IPS-20b (cell line): Measurements from ENCODE around the gene CLDN14.
"Not testable (repeated sequence)": the region's sequence is repeated elsewhere in the genome, so short reads cannot be mapped to it uniquely, and the experiment has no call there.

Experiments
- H3K27ac ChIP-seq: one replicate; pipeline ENCODE4 v1.5.1; 2013; ENCODE audit warnings: low read length
- H3K27me3 ChIP-seq: 2 replicates; pipeline ENCODE4 v1.6.1; 2013; ENCODE audit warnings: mild to moderate bottlenecking, low read length, inconsistent platforms; ENCODE audit not compliant: insufficient read depth
- H3K36me3 ChIP-seq: 2 replicates; pipeline ENCODE4 v1.6.1; 2013; ENCODE audit warnings: low read depth, mild to moderate bottlenecking, inconsistent platforms, low read length, moderate library complexity; ENCODE audit not compliant: insufficient read depth
- H3K4me1 ChIP-seq: 2 replicates; pipeline ENCODE4 v1.6.1; 2013; ENCODE audit warnings: mild to moderate bottlenecking, control low read depth, inconsistent platforms, low read length, moderate library complexity; ENCODE audit not compliant: insufficient read depth
- H3K4me3 ChIP-seq: 2 replicates; pipeline ENCODE4 v1.5.1; 2013; ENCODE audit warnings: mild to moderate bottlenecking, low read length, inconsistent platforms
- H3K9ac ChIP-seq: 2 replicates; pipeline ENCODE4 v1.6.1; 2013; ENCODE audit warnings: low read depth, mild to moderate bottlenecking, inconsistent platforms, low read length, moderate library complexity
- H3K9me3 ChIP-seq: 2 replicates; pipeline ENCODE4 v1.6.1; 2013; ENCODE audit warnings: mild to moderate bottlenecking, low read depth, low read length, inconsistent platforms; ENCODE audit not compliant: insufficient read depth

The CLDN14 gene

DNA sequence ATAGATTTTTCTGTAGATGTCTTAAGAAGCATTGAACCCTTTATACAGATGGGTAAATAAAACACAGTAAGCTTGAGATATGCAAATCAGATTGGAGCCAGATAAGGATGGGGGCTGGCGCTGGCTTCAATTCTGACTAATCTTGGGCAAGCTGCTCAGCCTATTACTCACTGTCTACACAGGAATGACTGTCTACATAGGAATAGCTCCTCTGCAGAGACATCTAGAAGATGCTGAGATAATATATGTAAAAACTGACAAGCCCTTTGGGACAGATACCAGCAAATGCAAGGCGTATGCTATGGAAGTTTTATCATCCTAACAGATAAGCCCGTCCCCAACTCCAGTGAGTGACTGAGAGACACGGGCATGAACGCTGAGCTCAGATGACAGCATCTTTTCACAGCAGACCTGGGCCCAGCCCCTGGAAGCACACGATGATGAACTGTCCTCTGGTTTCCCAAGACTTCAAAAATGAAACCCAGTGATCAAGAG, 1.7 kb downstream of the CLDN14 start:
- H3K27me3 ChIP-seq = no peaks in the 10 kb centered on the region
- H3K9me3 ChIP-seq = no peaks in the 10 kb centered on the region
- H3K27ac ChIP-seq = no peak overlapping the region
- H3K9ac ChIP-seq = no peak overlapping the region
- no peaks in the 10 kb centered on the region for H3K4me1 ChIP-seq
- H3K36me3 ChIP-seq = no peaks in the 10 kb centered on the region
- no peak overlapping the region for H3K4me3 ChIP-seq

DNA sequence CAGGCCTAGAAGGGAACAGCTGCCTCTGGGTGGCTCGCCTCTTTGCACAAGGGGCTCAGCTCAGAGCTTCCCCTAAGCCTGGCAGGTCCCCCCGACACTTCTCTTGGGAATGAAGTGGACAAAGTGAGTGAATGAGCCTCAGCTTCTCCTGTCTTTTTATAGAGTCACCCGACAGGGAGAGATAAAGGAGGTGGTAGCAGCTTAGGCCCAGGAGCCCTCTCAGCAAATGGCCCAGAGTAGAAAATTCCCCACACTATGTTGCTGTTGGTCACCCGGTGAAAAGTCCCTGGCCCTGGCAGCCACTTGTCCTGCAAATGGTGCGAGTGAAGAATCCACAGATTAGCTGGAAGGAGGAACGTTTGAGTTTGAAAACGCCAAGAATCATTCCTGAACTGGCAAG, 2.4 kb downstream of the CLDN14 start:
- Histone ChIP-seq H3K9ac (no peak overlapping the region), H3K36me3 (no peaks in the 10 kb centered on the region), H3K27ac (no peak overlapping the region), H3K27me3 (no peaks in the 10 kb centered on the region), H3K4me3 (no peak overlapping the region), H3K4me1 (no peaks in the 10 kb centered on the region), H3K9me3 (no peaks in the 10 kb centered on the region)

DNA sequence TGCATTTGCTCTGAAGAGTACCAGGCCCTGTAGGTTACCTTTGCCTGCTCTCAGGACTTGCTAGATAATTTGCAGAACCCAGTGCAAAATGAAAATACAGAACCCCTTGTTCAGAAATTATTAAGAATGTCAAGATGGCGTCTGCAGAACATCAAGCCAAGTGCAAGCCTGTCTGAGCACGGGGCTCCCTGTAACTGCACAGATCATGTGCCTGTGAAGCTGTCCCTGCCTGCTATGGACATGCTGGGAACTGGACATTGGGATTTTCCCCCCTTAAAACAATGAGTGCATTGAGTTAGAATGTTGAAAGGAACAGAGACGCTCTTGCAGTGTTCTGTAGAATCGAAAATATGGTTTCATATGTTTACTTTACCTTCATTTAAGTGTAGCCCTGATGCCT, 2.9 kb downstream of the CLDN14 start:
- Histone ChIP-seq H3K36me3 (no peaks in the 10 kb centered on the region), H3K9ac (no peak overlapping the region), H3K27me3 (no peaks in the 10 kb centered on the region), H3K9me3 (no peaks in the 10 kb centered on the region), H3K27ac (no peak overlapping the region), H3K4me3 (no peak overlapping the region), H3K4me1 (no peaks in the 10 kb centered on the region)

DNA sequence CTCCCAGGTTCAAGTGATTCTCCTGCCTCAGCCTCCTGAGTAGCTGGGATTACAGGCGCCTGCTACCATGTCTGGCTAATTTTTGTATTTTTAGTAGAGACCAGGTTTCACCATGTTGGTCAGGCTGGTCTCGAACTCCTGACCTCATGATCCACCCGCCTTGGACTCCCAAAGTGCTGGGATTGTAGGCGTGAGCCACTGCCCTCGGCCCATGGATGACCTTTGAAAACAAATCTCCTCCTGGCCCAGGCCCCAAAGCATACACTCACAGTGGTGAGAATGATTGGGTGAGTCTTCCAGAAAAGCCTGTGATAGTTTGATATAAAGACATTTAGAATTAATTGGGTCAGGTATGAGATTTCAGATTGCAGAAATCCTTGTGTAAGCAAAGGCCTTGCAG, 3.4 kb downstream of the CLDN14 start:
- H3K4me3 ChIP-seq, H3K27ac ChIP-seq, H3K36me3 ChIP-seq, H3K9me3 ChIP-seq, H3K27me3 ChIP-seq, H3K9ac ChIP-seq, H3K4me1 ChIP-seq: not testable (repeated sequence)

DNA sequence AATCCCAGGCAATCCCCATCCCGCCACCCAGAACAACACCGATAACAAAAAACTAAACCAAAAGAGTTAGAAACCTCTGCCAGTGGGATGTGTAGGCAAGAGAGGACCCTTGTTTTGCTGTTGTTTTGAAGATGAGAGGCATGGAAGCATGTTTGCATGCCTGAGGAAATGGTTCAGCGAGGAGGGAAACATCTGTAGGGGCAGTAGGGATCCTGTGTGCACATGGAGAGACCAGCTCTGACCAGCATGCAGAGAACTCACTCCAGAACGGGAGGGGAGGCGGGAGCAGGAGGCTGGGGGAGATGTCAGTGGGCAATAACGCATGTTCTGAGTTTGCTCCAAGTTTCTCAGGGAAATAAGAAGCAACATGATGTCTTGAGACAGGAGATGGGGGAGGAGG, 5.3 kb downstream of the CLDN14 start:
- H3K36me3 ChIP-seq = no peaks in the 10 kb centered on the region
- no peak overlapping the region for H3K4me3 ChIP-seq
- no peak overlapping the region for H3K27ac ChIP-seq
- no peak overlapping the region for H3K9ac ChIP-seq
- H3K4me1 ChIP-seq = peaks cover 6% of the 10 kb centered on the region; the same call in 1 of the 2 replicates
- no peaks in the 10 kb centered on the region for H3K9me3 ChIP-seq
- H3K27me3 ChIP-seq = no peaks in the 10 kb centered on the region

DNA sequence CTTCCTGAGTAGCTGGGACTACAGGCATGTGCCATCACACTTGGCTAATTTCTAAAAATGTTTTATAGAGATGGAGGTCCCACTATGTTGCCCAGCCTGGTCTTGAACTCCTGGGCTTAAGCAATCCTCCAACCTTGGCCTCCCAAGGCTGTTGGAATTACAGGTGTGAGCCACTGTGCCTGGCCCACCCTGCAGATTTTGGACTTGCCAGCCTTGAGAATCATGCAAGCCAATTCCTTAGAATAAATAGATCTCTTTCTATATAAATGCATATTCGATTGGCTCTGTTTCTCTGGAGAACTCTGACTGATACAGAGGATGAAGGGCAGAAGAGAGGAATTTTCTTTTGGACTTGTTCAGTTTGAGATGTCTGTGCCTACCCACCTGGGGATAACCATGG, 6.7 kb downstream of the CLDN14 start:
- no peak overlapping the region for H3K4me3 ChIP-seq
- no peaks in the 10 kb centered on the region for H3K9me3 ChIP-seq
- no peak overlapping the region for H3K27ac ChIP-seq
- peaks cover 6% of the 10 kb centered on the region; the same call in 1 of the 2 replicates for H3K4me1 ChIP-seq
- no peaks in the 10 kb centered on the region for H3K27me3 ChIP-seq
- no peak overlapping the region for H3K9ac ChIP-seq
- H3K36me3 ChIP-seq = no peaks in the 10 kb centered on the region

DNA sequence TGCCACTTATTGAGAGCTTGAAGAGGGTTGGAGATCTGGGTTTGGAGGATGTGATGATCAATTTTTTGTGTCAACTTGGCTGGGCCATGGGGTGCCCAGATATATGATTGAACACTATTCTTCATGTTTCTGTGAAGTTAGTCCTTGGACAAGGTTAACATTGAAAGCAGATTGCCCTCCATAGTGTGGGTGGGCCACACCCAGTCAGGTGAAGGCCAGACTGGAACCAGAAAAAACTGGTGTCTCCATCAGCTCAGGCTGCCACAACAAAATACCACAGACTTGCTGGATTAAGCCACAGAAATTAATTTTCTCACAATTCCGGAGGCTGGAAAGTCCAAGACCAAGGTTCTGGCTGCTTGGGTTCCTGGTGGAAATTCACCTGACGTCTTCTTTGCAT, 7.5 kb downstream of the CLDN14 start:
- no peak overlapping the region for H3K27ac ChIP-seq
- H3K4me1 ChIP-seq = peaks cover 6% of the 10 kb centered on the region; the same call in 1 of the 2 replicates
- no peaks in the 10 kb centered on the region for H3K9me3 ChIP-seq
- H3K27me3 ChIP-seq = no peaks in the 10 kb centered on the region
- H3K36me3 ChIP-seq = no peaks in the 10 kb centered on the region
- no peak overlapping the region for H3K9ac ChIP-seq
- H3K4me3 ChIP-seq = no peak overlapping the region

DNA sequence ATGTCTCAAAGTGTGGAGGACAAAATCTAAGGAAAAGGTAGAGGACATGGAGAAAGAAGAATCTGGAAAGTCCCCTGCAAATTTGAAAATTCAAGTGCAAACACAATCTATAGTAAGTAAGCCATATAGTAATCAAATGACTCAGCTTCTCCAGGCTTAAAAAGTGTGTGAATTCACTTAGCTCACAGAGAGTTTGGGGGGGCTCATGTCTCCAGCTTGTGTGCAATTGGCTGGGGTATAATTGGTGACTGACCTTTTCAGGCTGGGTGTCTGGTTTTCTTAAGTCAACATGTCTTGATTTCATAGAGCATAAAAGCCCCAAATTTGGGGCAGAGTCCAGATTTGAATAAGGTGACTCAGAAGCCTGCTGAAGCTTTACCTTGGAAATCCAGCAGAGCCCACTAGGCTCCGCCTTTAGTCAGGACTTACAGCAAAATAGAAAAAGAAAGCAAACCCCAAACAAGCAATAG, 8.6 kb downstream of the CLDN14 start:
- Histone ChIP-seq H3K27me3 (no peaks in the 10 kb centered on the region), H3K4me1 (peaks cover 6% of the 10 kb centered on the region; the same call in 1 of the 2 replicates), H3K27ac (no peak overlapping the region), H3K36me3 (no peaks in the 10 kb centered on the region), H3K9me3 (no peaks in the 10 kb centered on the region), H3K9ac (no peak overlapping the region), H3K4me3 (no peak overlapping the region)

DNA sequence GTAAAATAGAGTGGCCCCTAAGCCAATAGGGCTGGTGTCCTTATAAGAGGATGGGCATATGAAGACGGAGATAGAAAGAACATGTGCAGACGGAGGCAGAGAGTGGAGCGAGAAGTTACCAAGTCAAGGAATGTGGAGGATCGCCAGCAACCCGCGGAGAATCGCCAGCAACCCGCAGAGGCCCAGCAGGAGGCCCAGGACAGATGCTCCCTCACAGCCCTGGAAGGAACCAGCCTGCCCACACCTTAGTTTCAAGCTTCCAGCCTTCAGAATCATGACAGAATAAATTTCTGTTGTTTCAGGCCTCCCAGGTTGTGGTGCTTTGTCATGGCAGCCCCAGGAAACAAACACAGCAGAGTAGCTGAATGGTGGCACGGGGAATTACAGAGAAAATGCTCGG, 9.6 kb downstream of the CLDN14 start:
- Histone ChIP-seq H3K4me1 (peaks cover 6% of the 10 kb centered on the region; the same call in 1 of the 2 replicates), H3K27me3 (no peaks in the 10 kb centered on the region), H3K4me3 (no peak overlapping the region), H3K9ac (no peak overlapping the region), H3K9me3 (no peaks in the 10 kb centered on the region), H3K27ac (no peak overlapping the region), H3K36me3 (no peaks in the 10 kb centered on the region)

DNA sequence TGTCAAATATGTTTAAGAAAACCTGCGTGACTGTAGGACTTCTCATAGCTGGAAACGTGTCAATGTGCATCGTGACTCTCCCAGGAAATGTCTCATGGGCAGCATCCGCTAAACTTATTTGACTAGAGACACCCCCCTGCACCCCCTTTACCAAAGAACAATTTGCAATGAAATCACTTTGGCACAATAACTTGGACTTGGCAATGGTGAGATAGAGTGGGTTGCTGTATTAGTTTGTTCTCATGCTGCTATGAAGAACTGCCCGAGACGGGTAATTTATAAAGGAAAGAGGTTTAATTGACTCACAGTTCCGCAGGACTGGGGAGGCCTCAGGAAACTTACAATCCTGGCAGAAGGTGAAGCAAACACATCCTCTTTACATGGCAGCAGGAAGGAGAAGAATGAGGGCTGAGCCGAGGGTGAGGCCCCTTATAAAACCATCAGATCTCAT, 13.8 kb downstream of the CLDN14 start:
- no peaks in the 10 kb centered on the region for H3K9me3 ChIP-seq
- H3K9ac ChIP-seq = no peak overlapping the region
- no peaks in the 10 kb centered on the region for H3K27me3 ChIP-seq
- H3K36me3 ChIP-seq = no peaks in the 10 kb centered on the region
- no peak overlapping the region for H3K27ac ChIP-seq
- peaks cover 6% of the 10 kb centered on the region; the same call in 1 of the 2 replicates for H3K4me1 ChIP-seq
- no peak overlapping the region for H3K4me3 ChIP-seq

DNA sequence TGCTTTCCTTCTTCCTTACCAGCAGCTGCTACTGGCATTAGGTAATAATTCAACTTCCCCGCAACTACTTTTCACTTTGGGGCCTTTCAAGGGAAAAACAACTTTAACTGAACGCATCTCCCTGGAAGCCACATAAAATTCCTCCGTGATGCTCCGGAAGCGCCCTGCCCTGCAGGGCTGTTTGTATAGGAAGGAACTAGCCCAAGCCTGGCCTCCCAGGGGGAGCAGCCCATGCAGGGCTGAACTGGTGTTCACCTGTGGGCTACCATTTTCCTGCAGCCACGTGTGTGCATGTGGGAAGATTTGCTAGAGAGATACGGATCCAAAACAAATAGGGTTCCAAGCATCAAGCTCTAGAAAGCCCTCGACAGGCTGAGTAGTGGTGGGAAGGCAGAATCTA, 14.4 kb downstream of the CLDN14 start:
- peaks cover 6% of the 10 kb centered on the region; the same call in 1 of the 2 replicates for H3K4me1 ChIP-seq
- no peak overlapping the region for H3K4me3 ChIP-seq
- H3K9me3 ChIP-seq = no peaks in the 10 kb centered on the region
- no peaks in the 10 kb centered on the region for H3K36me3 ChIP-seq
- no peak overlapping the region for H3K9ac ChIP-seq
- no peak overlapping the region for H3K27ac ChIP-seq
- no peaks in the 10 kb centered on the region for H3K27me3 ChIP-seq

DNA sequence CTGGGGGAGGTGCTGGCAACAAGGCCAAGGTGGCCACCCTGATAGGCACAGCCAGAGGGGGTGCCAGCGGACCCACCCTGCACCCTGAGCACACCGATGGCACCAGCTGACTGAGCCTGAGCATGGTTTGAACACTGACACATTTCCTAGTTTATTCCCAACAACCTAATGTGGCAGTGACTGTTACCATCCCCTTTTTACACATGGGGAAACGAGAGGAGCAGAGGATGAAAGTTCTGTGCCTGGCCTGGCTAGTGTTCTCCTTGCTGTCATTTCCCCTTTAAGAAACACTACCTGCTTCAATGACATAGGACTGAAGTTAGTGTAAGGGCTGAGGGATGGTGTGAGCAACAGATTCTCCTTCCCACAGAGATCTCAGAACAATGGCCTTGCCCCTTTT, 15.3 kb downstream of the CLDN14 start:
- no peak overlapping the region for H3K4me3 ChIP-seq
- no peaks in the 10 kb centered on the region for H3K27me3 ChIP-seq
- no peaks in the 10 kb centered on the region for H3K9me3 ChIP-seq
- no peak overlapping the region for H3K9ac ChIP-seq
- no peaks in the 10 kb centered on the region; the same call in 1 of the 2 replicates for H3K4me1 ChIP-seq
- no peak overlapping the region for H3K27ac ChIP-seq
- no peaks in the 10 kb centered on the region for H3K36me3 ChIP-seq
